Adipose tissue (tissue), 3 donors: ENCODE results near the gene HMCN2. TPM values are rescaled to one million over a fixed set of nuclear protein-coding genes. Genes with fewer than 3 reads are reported as not detected.

Experiments used
- H3K27ac ChIP-seq: one replicate; pipeline ENCODE4 v1.5.1; 2013; ENCODE audit warnings: low read depth, low read length
- WGBS, 3 donors: extraction: QIAGEN DNeasy Blood & Tissue Kit; methylation state at CpG; one replicate each; pipeline ENCODE4 v1.1.7; 2013; 5-methylcytosine and 5-hydroxymethylcytosine counted together
- polyA plus RNA-seq, 3 donors: library from polyadenylated mRNA; stranded (reverse); fragments of 200-250 nt; gene quantifications; one replicate each; pipeline ENCODE4 v1.2.3, GENCODE V29; 2013
- donor health status: healthy with polysubstance abuse.
- donor health status: Bipolar disorder and iron deficiency.
- donor health status: healthy.

HMCN2 gene
- polyA plus RNA-seq, 3 donors: 0.98 to 5.2 (median 2.6) TPM

DNA sequence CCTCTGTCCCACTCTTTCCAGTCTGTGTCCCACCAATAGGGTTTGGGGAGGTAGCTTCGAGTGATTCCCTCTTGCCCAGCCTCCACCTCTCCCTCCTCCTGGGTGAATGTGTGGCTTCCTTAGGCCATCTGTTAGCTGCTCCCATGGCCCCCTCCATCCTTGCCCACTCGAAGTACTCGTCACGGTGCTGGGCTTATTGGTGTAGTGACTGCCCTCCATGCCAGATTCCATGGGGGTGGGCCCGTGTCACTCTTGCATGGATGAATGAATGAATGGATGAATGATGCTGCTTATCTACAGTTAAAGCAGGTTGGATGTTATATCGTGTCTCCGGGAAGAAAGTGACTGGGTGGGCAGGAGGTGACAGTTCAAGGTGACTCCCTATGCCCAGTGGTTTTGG, 19.1 kb downstream of the HMCN2 start:
- WGBS, 3 donors: 82 to 91% (median 90%) methylated on average over 7 of the region's 7 CpGs
- H3K27ac ChIP-seq: no peak overlapping the region

- H3K27ac ChIP-seq: no peak overlapping the region
- WGBS, 3 donors: 74 to 80% (median 78%) methylated on average over 9 of the region's 9 CpGs
Observed at GRCh38 chr9:130285271-130285670, 19.7 kb downstream of the HMCN2 start.

DNA sequence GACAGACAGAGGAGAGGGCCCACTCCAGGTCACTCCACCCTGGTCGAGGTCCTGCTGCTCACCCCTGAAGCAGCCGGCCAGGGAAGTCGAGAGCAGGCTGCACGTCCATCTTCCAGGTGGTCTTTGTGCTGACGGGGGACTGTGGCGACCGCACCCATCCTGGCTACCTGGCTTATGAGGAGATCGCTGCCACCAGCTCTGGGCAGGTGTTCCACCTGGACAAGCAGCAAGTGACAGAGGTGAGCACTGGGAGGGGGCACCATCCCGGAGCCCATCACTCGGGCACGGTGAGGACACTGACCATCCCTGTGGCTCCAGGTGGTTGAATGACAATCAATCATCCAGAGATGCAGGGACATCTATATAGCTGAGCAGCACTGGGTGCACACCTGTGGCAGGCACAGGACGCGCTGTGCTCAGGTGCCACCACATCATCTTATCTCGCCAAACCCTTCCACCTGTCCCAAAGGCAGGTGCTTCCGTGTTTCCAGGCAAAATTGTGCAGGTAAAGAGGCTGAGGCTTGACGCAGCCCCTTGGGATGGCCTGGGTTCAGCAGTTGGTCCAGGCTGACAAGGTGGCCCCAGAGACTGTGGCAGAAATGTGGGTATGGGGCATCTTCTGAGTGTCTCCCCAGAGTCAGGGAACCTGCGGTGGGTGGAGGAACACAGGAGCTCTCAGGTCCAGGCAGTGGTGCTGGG, 20.7 kb downstream of the HMCN2 start:
- WGBS, 3 donors: 84 to 89% (median 86%) methylated on average over 17 of the region's 17 CpGs
- no peak overlapping the region for H3K27ac ChIP-seq

GRCh38 chr9:130286781-130287428, 21.3 kb downstream of the HMCN2 start:
- 80 to 87% (median 83%) methylated on average over 20 of the region's 20 CpGs for WGBS, 3 donors
- H3K27ac ChIP-seq: no peak overlapping the region

DNA sequence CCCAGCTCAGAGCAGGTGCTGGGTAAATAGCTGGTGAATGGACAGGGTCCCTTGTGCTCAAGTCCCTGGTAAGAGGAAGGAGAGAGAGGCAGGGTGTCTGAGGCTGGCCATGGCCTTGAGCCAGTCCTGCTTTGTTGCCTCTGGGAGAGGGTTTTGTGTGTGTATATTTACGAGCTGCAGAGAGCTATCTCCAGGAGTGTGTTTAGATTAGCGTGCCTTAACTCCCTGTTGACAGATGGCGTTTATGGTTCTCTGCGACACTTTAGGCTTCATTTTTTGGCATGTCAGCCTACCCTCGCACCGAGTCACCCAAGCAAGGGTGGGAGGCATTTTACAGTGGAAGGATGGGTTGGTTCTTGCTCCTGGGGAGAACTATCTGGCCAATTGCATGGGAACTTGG, 22.2 kb downstream of the HMCN2 start:
- WGBS, 3 donors: 31 to 86% (median 84%) methylated on average over 6 of the region's 6 CpGs
- H3K27ac ChIP-seq: no peak overlapping the region

- 59 to 73% (median 69%) methylated on average over 6 of the region's 6 CpGs for WGBS, 3 donors
- no peak overlapping the region for H3K27ac ChIP-seq
Observed at GRCh38 chr9:130288393-130288792, 22.8 kb downstream of the HMCN2 start.

GRCh38 chr9:130288926-130289690, 23.5 kb downstream of the HMCN2 start:
- WGBS, 3 donors: 40 to 58% (median 51%) methylated on average over 13 of the region's 13 CpGs
- H3K27ac ChIP-seq: no peak overlapping the region

DNA sequence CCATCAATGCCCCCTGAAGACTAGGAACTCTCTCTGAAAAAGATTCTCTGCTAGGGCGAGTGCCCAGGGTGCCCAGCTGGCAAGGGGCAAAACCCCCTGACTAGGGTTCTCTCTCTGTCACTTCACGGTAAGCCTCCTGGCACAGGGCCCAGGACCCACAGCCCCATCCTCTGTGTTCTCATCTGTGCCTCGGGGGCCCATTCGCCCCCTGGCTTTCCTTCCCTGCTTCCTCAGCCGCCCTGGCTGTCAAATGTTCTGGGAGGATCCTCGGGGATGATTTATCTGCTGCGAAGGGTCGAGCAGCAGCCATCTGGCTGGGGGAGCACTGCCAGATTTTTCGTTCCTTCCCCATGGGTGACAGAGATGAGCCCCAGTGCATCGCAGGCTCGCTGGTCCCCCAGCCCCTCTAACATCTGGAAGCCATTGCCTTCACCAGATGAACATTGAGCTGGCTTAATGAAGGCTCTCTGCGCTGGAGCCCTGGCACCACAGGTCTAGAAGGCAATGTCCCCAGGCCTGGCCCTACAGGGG, 24.2 kb downstream of the HMCN2 start:
- no peak overlapping the region for H3K27ac ChIP-seq
- WGBS, 3 donors: 49 to 70% (median 64%) methylated on average over 12 of the region's 12 CpGs

GRCh38 chr9:130290291-130291181, 25.0 kb downstream of the HMCN2 start:
- no peak overlapping the region for H3K27ac ChIP-seq
- 69 to 77% (median 74%) methylated on average over 13 of the region's 13 CpGs for WGBS, 3 donors

GRCh38 chr9:130291474-130291873, 25.9 kb downstream of the HMCN2 start:
- no peak overlapping the region for H3K27ac ChIP-seq
- 64 to 70% (median 65%) methylated on average over 5 of the region's 5 CpGs for WGBS, 3 donors

- H3K27ac ChIP-seq: no peak overlapping the region
- WGBS, 3 donors: 67 to 77% (median 70%) methylated on average over 6 of the region's 6 CpGs
Observed at GRCh38 chr9:130292106-130292505, 26.5 kb downstream of the HMCN2 start.

DNA sequence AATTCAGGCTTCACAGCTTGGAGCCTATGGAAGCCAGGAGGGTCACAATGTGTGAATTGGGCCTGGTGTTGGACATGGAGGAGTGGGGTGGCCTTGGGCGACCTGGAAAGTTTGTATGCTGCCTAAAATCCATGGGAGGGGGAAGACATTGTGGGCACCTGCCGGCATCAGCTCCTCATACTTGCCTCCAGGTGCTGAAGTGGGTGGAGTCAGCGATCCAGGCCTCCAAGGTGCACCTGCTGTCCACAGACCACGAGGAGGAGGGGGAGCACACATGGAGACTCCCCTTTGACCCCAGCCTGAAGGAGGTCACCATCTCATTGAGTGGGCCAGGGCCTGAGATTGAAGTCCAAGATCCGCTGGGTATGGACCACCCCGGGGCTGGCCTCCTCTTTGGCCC, 29.1 kb downstream of the HMCN2 start:
- H3K27ac ChIP-seq: no peak overlapping the region
- 74 to 81% (median 77%) methylated on average over 6 of the region's 6 CpGs for WGBS, 3 donors

DNA sequence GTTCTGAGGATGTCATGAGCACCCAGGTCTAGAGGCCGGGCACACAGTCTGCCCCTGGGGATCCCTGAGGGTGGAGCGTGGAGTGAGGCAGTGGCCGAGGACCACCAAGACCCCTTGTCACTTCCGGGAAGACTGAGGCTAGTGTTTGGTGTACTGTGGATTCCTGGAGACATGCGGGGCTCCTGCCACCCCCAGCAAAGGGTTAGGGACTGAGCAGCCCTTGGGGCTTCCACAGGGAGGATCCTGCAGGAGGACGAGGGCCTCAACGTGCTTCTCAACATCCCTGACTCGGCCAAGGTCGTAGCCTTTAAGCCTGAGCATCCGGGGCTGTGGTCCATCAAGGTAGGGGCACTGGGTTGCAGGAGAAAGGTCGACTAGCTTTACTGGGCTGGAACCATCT, 29.9 kb downstream of the HMCN2 start:
- 67 to 79% (median 76%) methylated on average over 11 of the region's 11 CpGs for WGBS, 3 donors
- no peak overlapping the region for H3K27ac ChIP-seq

DNA sequence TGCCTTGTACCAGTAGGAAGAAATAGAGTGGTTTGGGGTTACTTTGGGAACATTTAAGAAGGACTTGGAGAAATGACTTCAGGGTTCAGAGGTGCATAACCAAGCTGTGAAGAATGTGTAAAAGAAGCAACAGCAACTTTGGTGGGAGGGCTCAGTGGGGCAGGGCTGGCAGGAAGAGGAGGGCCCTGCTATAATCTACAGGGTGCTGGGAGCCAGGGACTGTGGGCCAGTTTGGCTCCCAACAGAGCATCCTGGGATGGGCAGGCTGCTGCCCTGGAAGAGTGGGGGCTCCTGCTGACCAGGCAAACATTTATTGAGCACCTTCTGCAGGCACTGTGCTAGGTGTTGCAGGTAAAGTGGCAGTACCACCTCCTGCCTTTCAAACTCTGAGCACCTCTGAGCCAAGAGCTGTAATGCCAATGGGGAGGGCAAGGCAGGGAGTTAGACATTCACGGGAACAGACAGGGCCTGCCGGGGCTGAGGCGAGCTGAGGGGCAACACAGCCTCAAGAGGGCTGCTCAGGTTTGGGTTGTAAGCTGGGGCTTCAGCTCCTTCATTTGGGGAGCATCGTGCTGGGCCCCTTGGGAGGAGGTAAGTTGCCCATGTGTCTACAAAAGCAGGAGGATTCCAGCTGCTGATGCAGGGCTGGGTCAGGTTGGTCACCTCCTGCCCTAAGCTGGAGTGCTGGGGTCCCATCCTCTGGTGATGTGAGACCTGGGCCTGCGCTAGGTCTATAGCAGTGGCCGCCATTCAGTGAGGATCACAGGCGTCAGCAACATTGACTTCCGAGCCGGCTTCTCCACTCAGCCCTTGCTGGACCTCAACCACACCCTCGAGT, 30.6 kb downstream of the HMCN2 start:
- no peak overlapping the region for H3K27ac ChIP-seq
- 81 to 91% (median 88%) methylated on average over 10 of the region's 10 CpGs for WGBS, 3 donors

DNA sequence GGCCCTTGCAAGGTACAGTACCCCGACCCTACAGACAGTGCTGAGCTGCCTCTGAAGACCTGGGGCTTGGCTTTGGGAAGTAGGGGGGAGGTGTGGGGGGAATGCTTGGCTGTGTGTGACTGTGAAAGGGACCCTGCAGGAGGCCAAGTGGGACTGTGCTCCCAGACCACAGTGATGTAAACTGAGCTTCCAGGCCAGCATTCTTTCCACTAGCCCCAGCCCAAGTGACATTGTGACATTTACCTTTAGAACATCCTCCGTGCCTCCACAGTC, 31.2 kb downstream of the HMCN2 start:
- H3K27ac ChIP-seq: no peak overlapping the region
- WGBS, 3 donors: 71 to 83% (median 74%) methylated on average over 2 of the region's 2 CpGs

- WGBS, 3 donors: 41 to 64% (median 61%) methylated on average over 6 of the region's 6 CpGs
Observed at GRCh38 chr9:130297371-130297770, 31.8 kb downstream of the HMCN2 start.

DNA sequence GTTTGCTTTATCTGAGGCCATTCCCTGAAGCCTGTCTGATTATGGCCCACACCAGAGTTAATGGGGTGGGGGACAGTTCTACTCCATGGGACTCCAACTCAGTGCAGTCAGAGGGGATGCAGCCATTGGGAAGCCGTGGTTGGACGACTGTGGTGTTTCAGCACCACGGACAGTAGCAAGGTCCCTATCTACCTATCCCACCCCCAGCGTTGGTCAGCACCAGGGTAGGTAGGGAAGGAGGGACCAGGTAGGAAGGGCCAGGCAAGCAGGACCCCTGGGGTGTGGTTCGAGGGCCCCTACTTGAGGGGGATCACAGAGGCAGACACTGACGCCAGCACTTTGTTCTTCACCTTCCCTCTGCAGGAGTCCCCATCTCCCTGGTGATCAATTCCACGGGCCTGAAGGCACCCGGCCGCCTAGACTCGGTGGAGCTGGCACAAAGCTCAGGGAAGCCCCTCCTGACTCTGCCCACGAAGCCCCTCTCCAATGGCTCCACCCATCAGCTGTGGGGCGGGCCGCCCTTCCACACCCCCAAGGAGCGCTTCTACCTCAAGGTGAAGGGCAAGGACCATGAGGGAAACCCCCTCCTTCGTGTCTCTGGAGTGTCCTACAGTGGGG, 33.2 kb downstream of the HMCN2 start:
- 56 to 62% (median 57%) methylated on average over 15 of the region's 15 CpGs for WGBS, 3 donors
- no peak overlapping the region for H3K27ac ChIP-seq

More at GRCh38 chr9:130297371-130297770, 31.8 kb downstream of the HMCN2 start:
- H3K27ac ChIP-seq: no peak overlapping the region
